Right atrium auricular region (tissue), 2 donors: ENCODE measurements around the gene CD300LG. TPM values are rescaled to one million over a fixed set of nuclear protein-coding genes. Genes with fewer than 3 reads are reported as not detected.

Source experiments
- DNase-seq: peaks from one replicate; pipeline ENCODE4 v3.0.0-alpha.2; 2019; ENCODE audit warnings: low spot score
- H3K27ac ChIP-seq, 2 donors: fragments of 200-600 bp; sonication (generic); 1 replicate in 1 of 2; 2 replicates in 1 of 2; pipeline ENCODE4 v1.5.1; 2016 to 2019
- H3K27me3 ChIP-seq, 2 donors: fragments of 200-600 bp; sonication (generic); one replicate each; pipeline versions ENCODE4 v1.5.1 to v1.6.0; 2017 to 2019
- H3K36me3 ChIP-seq: fragments of 200-600 bp; sonication (generic); one replicate; pipeline ENCODE4 v1.5.1; 2016
- H3K4me1 ChIP-seq, 2 donors: fragments of 200-600 bp; sonication (generic); one replicate each; pipeline versions ENCODE4 v1.5.1 to v1.6.0; 2017 to 2019
- H3K4me3 ChIP-seq, 2 donors: fragments of 200-600 bp; sonication (generic); 1 replicate in 1 of 2; 2 replicates in 1 of 2; pipeline ENCODE4 v1.5.1; 2017 to 2019; ENCODE audit warnings: mild to moderate bottlenecking in 1 of 2, moderate library complexity in 1 of 2
- H3K9me3 ChIP-seq, 2 donors: fragments of 200-600 bp; sonication (generic); one replicate each; pipeline ENCODE4 v1.5.1; 2019
- total RNA-seq, 2 donors: library from RNA; depleted of rRNA; stranded (reverse); fragments of >200 nt; gene quantifications; one replicate each; pipeline ENCODE4 v1.1.0, GENCODE V29; 2016
- TF ChIP-seq, protein P1 (sequence below), 2 donors: fragments of 200-600 bp; sonication (generic); IDR thresholded peaks; one replicate each; pipeline ENCODE4 v1.5.1; 2019; ENCODE audit warnings: antibody characterized with exemption in 2 of 2

The CD300LG gene
- total RNA-seq, 2 donors from 2014 or later: 11.8 to 30.4 TPM

DNA sequence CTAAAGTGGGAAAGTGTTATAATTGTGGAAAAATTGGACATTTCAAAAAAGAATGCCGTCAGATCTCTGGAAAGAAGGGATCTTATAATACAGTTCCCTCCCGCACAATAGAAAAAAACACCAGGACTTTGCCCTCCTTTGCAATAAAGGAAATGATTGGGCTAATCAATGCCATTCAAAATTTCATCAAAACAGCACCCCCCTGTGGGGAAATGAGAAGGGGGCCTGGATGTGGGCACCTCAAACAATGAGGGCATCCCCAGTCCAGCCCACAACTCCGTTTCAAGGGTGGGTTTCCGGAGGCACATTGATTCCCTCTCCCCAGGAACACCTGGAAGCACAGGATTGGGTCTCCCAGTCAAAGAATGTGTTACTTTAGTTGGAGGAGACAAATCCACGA lies 26.1 kb downstream of the CD300LG start:
- Histone ChIP-seq H3K4me3 (no peak overlapping the region), H3K36me3 (no peaks in the 10 kb centered on the region), H3K4me1 (peaks cover 0 to 31% of the 10 kb centered on the region in 2 donors), H3K9me3 (no peaks in the 10 kb centered on the region), H3K27ac (peak overlapping the region; percentile 77 to 87), H3K27me3 (no peaks in the 10 kb centered on the region)
- DNase-seq: no peak
- TF ChIP-seq, protein P1, sequence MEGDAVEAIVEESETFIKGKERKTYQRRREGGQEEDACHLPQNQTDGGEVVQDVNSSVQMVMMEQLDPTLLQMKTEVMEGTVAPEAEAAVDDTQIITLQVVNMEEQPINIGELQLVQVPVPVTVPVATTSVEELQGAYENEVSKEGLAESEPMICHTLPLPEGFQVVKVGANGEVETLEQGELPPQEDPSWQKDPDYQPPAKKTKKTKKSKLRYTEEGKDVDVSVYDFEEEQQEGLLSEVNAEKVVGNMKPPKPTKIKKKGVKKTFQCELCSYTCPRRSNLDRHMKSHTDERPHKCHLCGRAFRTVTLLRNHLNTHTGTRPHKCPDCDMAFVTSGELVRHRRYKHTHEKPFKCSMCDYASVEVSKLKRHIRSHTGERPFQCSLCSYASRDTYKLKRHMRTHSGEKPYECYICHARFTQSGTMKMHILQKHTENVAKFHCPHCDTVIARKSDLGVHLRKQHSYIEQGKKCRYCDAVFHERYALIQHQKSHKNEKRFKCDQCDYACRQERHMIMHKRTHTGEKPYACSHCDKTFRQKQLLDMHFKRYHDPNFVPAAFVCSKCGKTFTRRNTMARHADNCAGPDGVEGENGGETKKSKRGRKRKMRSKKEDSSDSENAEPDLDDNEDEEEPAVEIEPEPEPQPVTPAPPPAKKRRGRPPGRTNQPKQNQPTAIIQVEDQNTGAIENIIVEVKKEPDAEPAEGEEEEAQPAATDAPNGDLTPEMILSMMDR (IDR thresholded peaks at IDR 0.05): no peak

DNA sequence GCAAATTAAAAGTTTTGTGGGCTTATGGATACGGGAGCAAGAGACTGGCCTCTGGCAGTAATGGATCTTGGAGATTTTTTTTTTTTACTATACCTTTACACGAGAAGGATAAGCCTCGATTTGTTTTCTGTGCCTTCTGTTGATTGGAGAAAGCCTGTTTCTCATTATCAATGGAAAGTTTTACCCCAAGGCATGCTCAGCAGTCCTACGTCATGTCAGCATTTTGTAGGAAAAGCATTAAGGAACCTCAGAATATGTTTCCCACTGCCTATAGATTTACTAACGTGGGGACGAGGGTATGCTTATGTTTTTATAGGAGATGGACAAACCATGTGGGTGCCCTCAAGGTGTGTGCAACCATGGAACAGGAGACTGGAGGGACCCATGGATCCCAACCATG lies 26.8 kb downstream of the CD300LG start:
- peaks cover 0 to 39% of the 10 kb centered on the region in 2 donors for H3K4me1 ChIP-seq
- H3K9me3 ChIP-seq: no peaks in the 10 kb centered on the region
- H3K27me3 ChIP-seq: no peaks in the 10 kb centered on the region
- TF ChIP-seq, protein P1 (IDR thresholded peaks at IDR 0.05): no peak
- peak overlapping the region; percentile 77 to 87 for H3K27ac ChIP-seq
- DNase-seq: no peak
- no peak overlapping the region for H3K4me3 ChIP-seq
- H3K36me3 ChIP-seq: no peaks in the 10 kb centered on the region

DNA sequence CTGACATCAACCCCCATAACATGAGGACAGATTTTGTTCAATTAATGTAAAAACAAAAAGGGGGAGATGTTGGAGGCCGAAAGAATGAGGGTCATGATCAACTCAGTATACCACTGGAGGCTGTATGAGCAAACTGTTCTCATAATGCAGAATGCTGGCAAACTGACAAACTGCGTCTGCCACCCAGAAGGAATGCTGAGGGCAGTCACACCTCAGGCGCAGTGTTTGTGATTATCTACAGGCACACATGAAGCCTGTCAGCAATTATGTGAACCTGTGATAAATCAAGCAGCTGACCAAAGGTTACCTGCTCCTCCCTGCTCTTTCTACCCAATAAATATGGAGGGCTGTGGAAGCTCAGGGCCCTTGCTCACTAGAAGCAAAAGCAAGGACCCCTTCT lies 27.3 kb downstream of the CD300LG start:
- DNase-seq: peak; percentile 59

DNA sequence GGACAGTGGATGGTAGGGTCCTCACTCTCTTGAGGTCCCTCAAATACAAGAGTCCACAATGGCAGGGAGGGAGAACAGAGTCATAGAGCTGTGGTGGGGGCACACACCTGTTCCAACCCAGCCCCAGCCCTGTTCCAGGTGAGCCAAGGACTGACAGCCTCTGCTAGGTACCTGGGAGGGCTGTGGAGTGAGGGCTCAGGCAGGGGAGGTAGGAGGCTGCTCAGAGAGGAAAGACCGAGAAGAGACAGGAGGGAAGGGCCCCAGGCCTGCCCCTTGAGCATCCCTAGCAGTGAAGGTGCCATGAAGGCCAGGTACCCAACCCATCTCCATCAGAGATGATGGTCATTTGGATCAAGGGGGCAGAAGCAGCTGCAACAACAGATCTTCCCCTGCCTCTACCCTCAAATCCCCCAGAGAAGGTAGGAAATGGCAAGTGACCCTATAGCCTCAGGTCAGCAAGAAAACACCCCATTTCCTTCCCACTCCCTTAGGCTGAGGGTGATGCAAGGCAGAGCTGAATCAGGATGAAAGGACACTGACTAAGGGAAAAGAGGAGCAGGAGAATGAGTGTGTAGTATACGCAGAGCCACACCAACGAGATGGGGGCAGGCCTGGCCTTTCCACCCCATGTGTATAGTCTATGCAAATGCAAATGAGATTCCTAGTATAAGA lies 28.6 kb downstream of the CD300LG start:
- no peak overlapping the region for H3K4me3 ChIP-seq
- no peaks in the 10 kb centered on the region for H3K9me3 ChIP-seq
- TF ChIP-seq, protein P1 (IDR thresholded peaks at IDR 0.05): no peak
- no peaks in the 10 kb centered on the region for H3K27me3 ChIP-seq
- peaks cover 5% of the 10 kb centered on the region for H3K36me3 ChIP-seq
- DNase-seq: no peak
- H3K4me1 ChIP-seq: peaks cover 0 to 41% of the 10 kb centered on the region in 2 donors
- H3K27ac ChIP-seq: peak overlapping the region; percentile 64 to 87

More for the DNA sequence above, 27.3 kb downstream of the CD300LG start:
- Histone ChIP-seq H3K4me1 (peaks cover 0 to 41% of the 10 kb centered on the region in 2 donors), H3K9me3 (no peaks in the 10 kb centered on the region), H3K36me3 (no peaks in the 10 kb centered on the region), H3K4me3 (no peak overlapping the region), H3K27ac (peak overlapping the region; percentile 77 to 87), H3K27me3 (no peaks in the 10 kb centered on the region)
- TF ChIP-seq, protein P1 (IDR thresholded peaks at IDR 0.05): no peak

DNA sequence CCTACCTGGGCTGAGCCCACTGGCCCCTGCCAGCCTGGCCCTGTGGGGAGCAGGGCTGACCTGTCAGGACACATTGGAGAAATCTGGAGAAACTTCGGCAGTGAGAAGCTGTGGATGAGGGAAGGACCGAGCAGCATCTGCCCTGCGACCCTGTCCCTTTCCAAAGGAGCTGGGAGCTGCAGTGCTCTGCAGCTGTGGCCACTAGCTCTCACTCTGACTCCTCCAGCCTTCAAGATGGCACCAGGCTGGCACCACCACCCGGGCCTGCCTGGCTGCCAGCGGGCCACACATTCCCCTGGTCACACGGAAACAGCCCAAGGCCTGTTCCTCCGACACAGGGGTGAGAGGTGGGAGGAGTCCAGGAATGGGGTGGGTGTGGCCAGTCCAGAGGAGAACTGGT lies 30.1 kb downstream of the CD300LG start:
- Histone ChIP-seq H3K9me3 (no peaks in the 10 kb centered on the region), H3K27ac (peak overlapping the region; percentile 10 to 87), H3K4me3 (no peak overlapping the region), H3K4me1 (peaks cover 0 to 38% of the 10 kb centered on the region in 2 donors), H3K27me3 (no peaks in the 10 kb centered on the region), H3K36me3 (peaks cover 19% of the 10 kb centered on the region)
- TF ChIP-seq, protein P1 (IDR thresholded peaks at IDR 0.05): no peak
- DNase-seq: no peak
